ENCODE results near the gene OARD1.

DNA sequence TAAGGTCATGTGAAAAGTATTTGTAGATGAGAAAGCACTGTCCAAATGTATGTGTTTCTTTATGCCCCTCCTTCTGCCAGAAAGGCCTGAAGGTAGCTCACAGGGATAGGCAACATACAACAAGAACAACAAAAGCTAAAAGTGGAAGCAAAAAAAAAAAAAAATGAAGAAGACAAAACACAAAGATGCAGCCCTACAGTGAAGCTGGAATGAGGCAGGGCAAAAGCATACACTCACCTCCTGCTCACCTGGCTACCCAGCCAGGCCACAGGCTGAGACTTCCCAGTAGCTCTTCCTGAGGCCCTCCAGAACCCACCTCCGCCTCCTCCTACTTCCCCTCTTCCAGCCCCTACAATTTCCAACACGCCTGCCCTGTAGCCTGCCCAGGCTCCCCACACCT is 35.6 kb downstream of the OARD1 start:
- TF ChIP-seq EP300 (IDR thresholded peaks at IDR 0.05; ENCODE audit: borderline replicate concordance in 1 of 2, low read depth in 2 of 2, low read length in 2 of 2) (no peak), POLR2AphosphoS5 (IDR thresholded peaks at IDR 0.05; ENCODE audit: low read depth, low read length) (no peak), EZH2 (IDR thresholded peaks at IDR 0.05; ENCODE audit: low read depth, low read length, severe bottlenecking) (no peak), SIN3A (conservative IDR thresholded peaks at IDR 0.05 in 1 of 2, IDR thresholded peaks at IDR 0.05 in 1 of 2; ENCODE audit: low read depth in 1 of 2, low read length in 2 of 2) (no peak), RAD21 (IDR thresholded peaks at IDR 0.05 in 1 of 2, conservative IDR thresholded peaks at IDR 0.05 in 1 of 2; ENCODE audit: low read depth in 2 of 2, low read length in 2 of 2) (no peak), POLR2A (IDR thresholded peaks at IDR 0.05; ENCODE audit: control extremely low read depth in 1 of 2, low read depth in 2 of 2, low read length in 2 of 2) (no peak)
- TF ChIP-seq, protein P1, sequence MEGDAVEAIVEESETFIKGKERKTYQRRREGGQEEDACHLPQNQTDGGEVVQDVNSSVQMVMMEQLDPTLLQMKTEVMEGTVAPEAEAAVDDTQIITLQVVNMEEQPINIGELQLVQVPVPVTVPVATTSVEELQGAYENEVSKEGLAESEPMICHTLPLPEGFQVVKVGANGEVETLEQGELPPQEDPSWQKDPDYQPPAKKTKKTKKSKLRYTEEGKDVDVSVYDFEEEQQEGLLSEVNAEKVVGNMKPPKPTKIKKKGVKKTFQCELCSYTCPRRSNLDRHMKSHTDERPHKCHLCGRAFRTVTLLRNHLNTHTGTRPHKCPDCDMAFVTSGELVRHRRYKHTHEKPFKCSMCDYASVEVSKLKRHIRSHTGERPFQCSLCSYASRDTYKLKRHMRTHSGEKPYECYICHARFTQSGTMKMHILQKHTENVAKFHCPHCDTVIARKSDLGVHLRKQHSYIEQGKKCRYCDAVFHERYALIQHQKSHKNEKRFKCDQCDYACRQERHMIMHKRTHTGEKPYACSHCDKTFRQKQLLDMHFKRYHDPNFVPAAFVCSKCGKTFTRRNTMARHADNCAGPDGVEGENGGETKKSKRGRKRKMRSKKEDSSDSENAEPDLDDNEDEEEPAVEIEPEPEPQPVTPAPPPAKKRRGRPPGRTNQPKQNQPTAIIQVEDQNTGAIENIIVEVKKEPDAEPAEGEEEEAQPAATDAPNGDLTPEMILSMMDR (IDR thresholded peaks at IDR 0.05; ENCODE audit: control extremely low read depth in 1 of 3, insufficient read depth in 1 of 3, low read depth in 1 of 3, low read length in 3 of 3) = no peak
